GM23338 (cell line): ENCODE data around the gene DAD1. TPM values are rescaled to one million over a fixed set of nuclear protein-coding genes. Genes with fewer than 3 reads are reported as not detected.

Experiments used
- ATAC-seq: fragments of 200-7000 bp; cut with Tn5 transposase; 3 replicates; pipeline ENCODE4 v1.9.1; 2020
- DNase-seq: peaks from one replicate; pipeline ENCODE4 v3.0.0-alpha.2; 2015; ENCODE audit warnings: low spot score
- H2AFZ ChIP-seq: fragments of 200-600 bp; sonication (generic); 2 replicates; pipeline ENCODE4 v1.8.0; 2016; ENCODE audit warnings: antibody characterized with exemption, mild to moderate bottlenecking, moderate library complexity
- H3F3A ChIP-seq: fragments of 200-600 bp; sonication (generic); replicated peaks from 2 replicates; pipeline ENCODE4 v1.8.0; 2017; ENCODE audit warnings: antibody characterized with exemption, mixed run types, low read depth
- H3K27ac ChIP-seq: fragments of 200-600 bp; sonication (generic); 2 replicates; pipeline ENCODE4 v1.6.1; 2016; ENCODE audit warnings: low read depth
- H3K27me3 ChIP-seq: fragments of 200-600 bp; sonication (generic); 2 replicates; pipeline ENCODE4 v1.8.0; 2016; ENCODE audit warnings: mild to moderate bottlenecking, mixed run types, moderate library complexity; ENCODE audit not compliant: insufficient read depth
- H3K36me3 ChIP-seq: fragments of 200-600 bp; sonication (generic); 2 replicates; pipeline ENCODE4 v1.8.0; 2016; ENCODE audit warnings: mild to moderate bottlenecking; ENCODE audit not compliant: insufficient read depth
- H3K4me1 ChIP-seq: fragments of 200-600 bp; sonication (generic); 2 replicates; pipeline ENCODE4 v1.8.0; 2016; ENCODE audit warnings: mild to moderate bottlenecking, moderate library complexity; ENCODE audit not compliant: insufficient read depth
- H3K4me2 ChIP-seq: fragments of 200-600 bp; sonication (generic); 2 replicates; pipeline ENCODE4 v1.7.1; 2017; ENCODE audit warnings: mixed run types
- H3K4me3 ChIP-seq: fragments of 200-600 bp; sonication (generic); 2 replicates; pipeline ENCODE4 v1.6.1; 2016; ENCODE audit warnings: mixed run types
- H3K79me2 ChIP-seq: fragments of 200-600 bp; sonication (generic); replicated peaks from 2 replicates; pipeline ENCODE4 v1.8.0; 2017; ENCODE audit warnings: mild to moderate bottlenecking; ENCODE audit not compliant: insufficient read depth
- H3K9me2 ChIP-seq: fragments of 200-600 bp; sonication (generic); 2 replicates; pipeline ENCODE4 v1.8.0; 2017; ENCODE audit not compliant: insufficient read depth
- H4K20me1 ChIP-seq: fragments of 200-600 bp; sonication (generic); replicated peaks from 2 replicates; pipeline ENCODE4 v1.8.0; 2017; ENCODE audit warnings: mild to moderate bottlenecking; ENCODE audit not compliant: insufficient read depth
- H3K27ac Mint-ChIP-seq: 2 replicates; pipeline ENCODE4 v1.8.0; 2020; ENCODE audit warnings: inconsistent platforms, mild to moderate bottlenecking, moderate library complexity, mixed read lengths
- H3K27me3 Mint-ChIP-seq: 3 replicates; pipeline ENCODE4 v1.8.0; 2022; ENCODE audit warnings: low read depth, mild to moderate bottlenecking, moderate library complexity, mixed read lengths, inconsistent platforms; ENCODE audit not compliant: insufficient read depth, poor library complexity
- H3K36me3 Mint-ChIP-seq: 3 replicates; pipeline ENCODE4 v1.8.0; 2021; ENCODE audit warnings: low read depth, mild to moderate bottlenecking, inconsistent platforms, moderate library complexity, mixed read lengths
- H3K4me1 Mint-ChIP-seq: 3 replicates; pipeline ENCODE4 v1.8.0; 2020; ENCODE audit warnings: mild to moderate bottlenecking, inconsistent platforms, mixed read lengths
- H3K4me3 Mint-ChIP-seq: 3 replicates; pipeline ENCODE4 v1.8.0; 2021; ENCODE audit warnings: moderate library complexity, mild to moderate bottlenecking, inconsistent platforms, mixed read lengths
- H3K9me3 Mint-ChIP-seq: 3 replicates; pipeline ENCODE4 v1.8.0; 2020; ENCODE audit warnings: moderate library complexity, mild to moderate bottlenecking, inconsistent platforms, mixed read lengths
- CREB1 ChIP-seq: fragments of 250-450 bp; sonication (Bioruptor Pico); IDR thresholded peaks from 2 replicates; pipeline ENCODE4 v1.5.0; 2020; ENCODE audit warnings: low read depth, mild to moderate bottlenecking, moderate library complexity
- EZH2 ChIP-seq: fragments of 200-600 bp; sonication (generic); IDR thresholded peaks from one replicate; pipeline ENCODE4 v1.8.0; 2017; ENCODE audit warnings: antibody characterized with exemption, mild to moderate bottlenecking, low read depth; ENCODE audit not compliant: unreplicated experiment
- EZH2phosphoT487 ChIP-seq: fragments of 200-600 bp; sonication (generic); IDR thresholded peaks from one replicate; pipeline ENCODE4 v1.8.1; 2018; ENCODE audit warnings: antibody characterized with exemption; ENCODE audit not compliant: unreplicated experiment
- JUNB ChIP-seq: IDR thresholded peaks from one replicate; pipeline ENCODE4 v1.6.1; 2016; ENCODE audit warnings: antibody characterized with exemption; ENCODE audit not compliant: unreplicated experiment
- NANOG ChIP-seq: IDR thresholded peaks from 2 replicates; pipeline ENCODE4 v1.6.1; 2016; ENCODE audit warnings: antibody characterized with exemption, borderline replicate concordance
- POLR2AphosphoS5 ChIP-seq: IDR thresholded peaks from 2 replicates; pipeline ENCODE4 v1.6.1; 2016; ENCODE audit warnings: antibody characterized with exemption, low read depth
- STAT1 ChIP-seq: IDR thresholded peaks from one replicate; pipeline ENCODE4 v1.6.1; 2016; ENCODE audit warnings: antibody characterized with exemption; ENCODE audit not compliant: unreplicated experiment
- ZNF114 ChIP-seq: fragments of 250-450 bp; sonication (Bioruptor Pico); IDR thresholded peaks from 2 replicates; pipeline ENCODE4 v1.5.0; 2020; ENCODE audit warnings: mild to moderate bottlenecking, moderate library complexity
- ZNF331 ChIP-seq: fragments of 250-450 bp; sonication (Bioruptor Pico); IDR thresholded peaks from 2 replicates; pipeline ENCODE4 v1.5.0; 2020; ENCODE audit warnings: low read depth, mild to moderate bottlenecking, moderate library complexity
- polyA plus RNA-seq: library from polyadenylated mRNA; unstranded; fragments of >200 nt; fragmentation: Nextera tagmentation; extraction: Ambion mirVana; gene quantifications from 2 replicates; pipeline ENCODE4 v1.2.1, GENCODE V29; 2016
- total RNA-seq: library from RNA; depleted of rRNA; stranded (reverse); fragments of >200 nt; shearing (Covaris generic); gene quantifications from 2 replicates; pipeline ENCODE4 v1.2.3, GENCODE V29; 2014
- TF ChIP-seq, protein P1 (sequence below): IDR thresholded peaks from 2 replicates; pipeline ENCODE4 v1.6.1; 2016; ENCODE audit warnings: antibody characterized with exemption
- TF ChIP-seq, protein P2 (sequence below): IDR thresholded peaks from one replicate; pipeline ENCODE4 v1.6.1; 2018; ENCODE audit warnings: antibody characterized with exemption; ENCODE audit not compliant: unreplicated experiment
- TF ChIP-seq, protein P3 (sequence below): fragments of 250-450 bp; sonication (Bioruptor Pico); IDR thresholded peaks from 2 replicates; pipeline ENCODE4 v1.5.0; 2020; ENCODE audit warnings: mild to moderate bottlenecking, moderate library complexity
- TF ChIP-seq, protein P4 (sequence below), 2 experiments: fragments of 200-600 bp in 1 of 2; sonication (generic) in 1 of 2; conservative IDR thresholded peaks; 2 replicates each; pipeline versions ENCODE4 v1.5.1 to v1.6.1; 2016 to 2017; ENCODE audit warnings: antibody characterized with exemption in 2 of 2, low read depth in 2 of 2, mild to moderate bottlenecking in 2 of 2, moderate library complexity in 1 of 2

Gene DAD1
- total and polyA plus RNA-seq, 2 experiments from 2014 or later = 180 to 252 TPM

DNA sequence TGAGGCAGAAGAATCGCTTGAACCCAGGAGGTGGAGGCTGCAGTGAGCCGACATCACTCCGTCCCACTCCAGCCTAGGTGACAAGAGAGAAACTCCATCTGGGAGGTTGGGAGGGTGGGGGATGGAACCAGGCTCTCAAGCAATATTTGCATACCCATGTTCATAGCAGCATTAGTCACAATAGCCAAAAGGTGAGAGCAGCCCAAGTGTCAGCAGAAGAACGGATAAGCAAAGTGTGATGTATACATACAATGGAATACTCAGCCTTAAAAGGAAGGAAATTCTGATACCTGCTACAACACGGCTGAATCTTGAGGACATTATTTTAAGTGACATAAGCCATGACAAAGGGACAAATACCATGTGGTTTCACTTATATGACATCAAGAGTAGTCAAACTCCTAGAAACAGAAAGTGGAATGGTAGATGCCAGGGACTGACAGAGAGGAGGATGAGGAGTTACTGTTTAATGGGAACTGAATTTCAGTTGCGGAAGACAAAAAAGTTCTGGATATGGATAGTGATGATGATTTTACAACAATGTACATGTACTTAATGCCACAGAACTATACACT, 11.6 kb downstream of the DAD1 start:
- peaks cover 59% of the 10 kb centered on the region for H3K79me2 ChIP-seq
- H3K36me3 Mint-ChIP-seq = peaks cover 24% of the 10 kb centered on the region
- no peak for TF ChIP-seq NANOG
- TF ChIP-seq, protein P1, sequence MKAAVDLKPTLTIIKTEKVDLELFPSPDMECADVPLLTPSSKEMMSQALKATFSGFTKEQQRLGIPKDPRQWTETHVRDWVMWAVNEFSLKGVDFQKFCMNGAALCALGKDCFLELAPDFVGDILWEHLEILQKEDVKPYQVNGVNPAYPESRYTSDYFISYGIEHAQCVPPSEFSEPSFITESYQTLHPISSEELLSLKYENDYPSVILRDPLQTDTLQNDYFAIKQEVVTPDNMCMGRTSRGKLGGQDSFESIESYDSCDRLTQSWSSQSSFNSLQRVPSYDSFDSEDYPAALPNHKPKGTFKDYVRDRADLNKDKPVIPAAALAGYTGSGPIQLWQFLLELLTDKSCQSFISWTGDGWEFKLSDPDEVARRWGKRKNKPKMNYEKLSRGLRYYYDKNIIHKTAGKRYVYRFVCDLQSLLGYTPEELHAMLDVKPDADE = no peak
- TF ChIP-seq EZH2phosphoT487 = no peak
- TF ChIP-seq, protein P2, sequence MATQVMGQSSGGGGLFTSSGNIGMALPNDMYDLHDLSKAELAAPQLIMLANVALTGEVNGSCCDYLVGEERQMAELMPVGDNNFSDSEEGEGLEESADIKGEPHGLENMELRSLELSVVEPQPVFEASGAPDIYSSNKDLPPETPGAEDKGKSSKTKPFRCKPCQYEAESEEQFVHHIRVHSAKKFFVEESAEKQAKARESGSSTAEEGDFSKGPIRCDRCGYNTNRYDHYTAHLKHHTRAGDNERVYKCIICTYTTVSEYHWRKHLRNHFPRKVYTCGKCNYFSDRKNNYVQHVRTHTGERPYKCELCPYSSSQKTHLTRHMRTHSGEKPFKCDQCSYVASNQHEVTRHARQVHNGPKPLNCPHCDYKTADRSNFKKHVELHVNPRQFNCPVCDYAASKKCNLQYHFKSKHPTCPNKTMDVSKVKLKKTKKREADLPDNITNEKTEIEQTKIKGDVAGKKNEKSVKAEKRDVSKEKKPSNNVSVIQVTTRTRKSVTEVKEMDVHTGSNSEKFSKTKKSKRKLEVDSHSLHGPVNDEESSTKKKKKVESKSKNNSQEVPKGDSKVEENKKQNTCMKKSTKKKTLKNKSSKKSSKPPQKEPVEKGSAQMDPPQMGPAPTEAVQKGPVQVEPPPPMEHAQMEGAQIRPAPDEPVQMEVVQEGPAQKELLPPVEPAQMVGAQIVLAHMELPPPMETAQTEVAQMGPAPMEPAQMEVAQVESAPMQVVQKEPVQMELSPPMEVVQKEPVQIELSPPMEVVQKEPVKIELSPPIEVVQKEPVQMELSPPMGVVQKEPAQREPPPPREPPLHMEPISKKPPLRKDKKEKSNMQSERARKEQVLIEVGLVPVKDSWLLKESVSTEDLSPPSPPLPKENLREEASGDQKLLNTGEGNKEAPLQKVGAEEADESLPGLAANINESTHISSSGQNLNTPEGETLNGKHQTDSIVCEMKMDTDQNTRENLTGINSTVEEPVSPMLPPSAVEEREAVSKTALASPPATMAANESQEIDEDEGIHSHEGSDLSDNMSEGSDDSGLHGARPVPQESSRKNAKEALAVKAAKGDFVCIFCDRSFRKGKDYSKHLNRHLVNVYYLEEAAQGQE = no peak
- no peak for TF ChIP-seq STAT1
- no peak for TF ChIP-seq ZNF114 (CRISPR knock-in tag)
- TF ChIP-seq JUNB = no peak
- TF ChIP-seq, protein P3, sequence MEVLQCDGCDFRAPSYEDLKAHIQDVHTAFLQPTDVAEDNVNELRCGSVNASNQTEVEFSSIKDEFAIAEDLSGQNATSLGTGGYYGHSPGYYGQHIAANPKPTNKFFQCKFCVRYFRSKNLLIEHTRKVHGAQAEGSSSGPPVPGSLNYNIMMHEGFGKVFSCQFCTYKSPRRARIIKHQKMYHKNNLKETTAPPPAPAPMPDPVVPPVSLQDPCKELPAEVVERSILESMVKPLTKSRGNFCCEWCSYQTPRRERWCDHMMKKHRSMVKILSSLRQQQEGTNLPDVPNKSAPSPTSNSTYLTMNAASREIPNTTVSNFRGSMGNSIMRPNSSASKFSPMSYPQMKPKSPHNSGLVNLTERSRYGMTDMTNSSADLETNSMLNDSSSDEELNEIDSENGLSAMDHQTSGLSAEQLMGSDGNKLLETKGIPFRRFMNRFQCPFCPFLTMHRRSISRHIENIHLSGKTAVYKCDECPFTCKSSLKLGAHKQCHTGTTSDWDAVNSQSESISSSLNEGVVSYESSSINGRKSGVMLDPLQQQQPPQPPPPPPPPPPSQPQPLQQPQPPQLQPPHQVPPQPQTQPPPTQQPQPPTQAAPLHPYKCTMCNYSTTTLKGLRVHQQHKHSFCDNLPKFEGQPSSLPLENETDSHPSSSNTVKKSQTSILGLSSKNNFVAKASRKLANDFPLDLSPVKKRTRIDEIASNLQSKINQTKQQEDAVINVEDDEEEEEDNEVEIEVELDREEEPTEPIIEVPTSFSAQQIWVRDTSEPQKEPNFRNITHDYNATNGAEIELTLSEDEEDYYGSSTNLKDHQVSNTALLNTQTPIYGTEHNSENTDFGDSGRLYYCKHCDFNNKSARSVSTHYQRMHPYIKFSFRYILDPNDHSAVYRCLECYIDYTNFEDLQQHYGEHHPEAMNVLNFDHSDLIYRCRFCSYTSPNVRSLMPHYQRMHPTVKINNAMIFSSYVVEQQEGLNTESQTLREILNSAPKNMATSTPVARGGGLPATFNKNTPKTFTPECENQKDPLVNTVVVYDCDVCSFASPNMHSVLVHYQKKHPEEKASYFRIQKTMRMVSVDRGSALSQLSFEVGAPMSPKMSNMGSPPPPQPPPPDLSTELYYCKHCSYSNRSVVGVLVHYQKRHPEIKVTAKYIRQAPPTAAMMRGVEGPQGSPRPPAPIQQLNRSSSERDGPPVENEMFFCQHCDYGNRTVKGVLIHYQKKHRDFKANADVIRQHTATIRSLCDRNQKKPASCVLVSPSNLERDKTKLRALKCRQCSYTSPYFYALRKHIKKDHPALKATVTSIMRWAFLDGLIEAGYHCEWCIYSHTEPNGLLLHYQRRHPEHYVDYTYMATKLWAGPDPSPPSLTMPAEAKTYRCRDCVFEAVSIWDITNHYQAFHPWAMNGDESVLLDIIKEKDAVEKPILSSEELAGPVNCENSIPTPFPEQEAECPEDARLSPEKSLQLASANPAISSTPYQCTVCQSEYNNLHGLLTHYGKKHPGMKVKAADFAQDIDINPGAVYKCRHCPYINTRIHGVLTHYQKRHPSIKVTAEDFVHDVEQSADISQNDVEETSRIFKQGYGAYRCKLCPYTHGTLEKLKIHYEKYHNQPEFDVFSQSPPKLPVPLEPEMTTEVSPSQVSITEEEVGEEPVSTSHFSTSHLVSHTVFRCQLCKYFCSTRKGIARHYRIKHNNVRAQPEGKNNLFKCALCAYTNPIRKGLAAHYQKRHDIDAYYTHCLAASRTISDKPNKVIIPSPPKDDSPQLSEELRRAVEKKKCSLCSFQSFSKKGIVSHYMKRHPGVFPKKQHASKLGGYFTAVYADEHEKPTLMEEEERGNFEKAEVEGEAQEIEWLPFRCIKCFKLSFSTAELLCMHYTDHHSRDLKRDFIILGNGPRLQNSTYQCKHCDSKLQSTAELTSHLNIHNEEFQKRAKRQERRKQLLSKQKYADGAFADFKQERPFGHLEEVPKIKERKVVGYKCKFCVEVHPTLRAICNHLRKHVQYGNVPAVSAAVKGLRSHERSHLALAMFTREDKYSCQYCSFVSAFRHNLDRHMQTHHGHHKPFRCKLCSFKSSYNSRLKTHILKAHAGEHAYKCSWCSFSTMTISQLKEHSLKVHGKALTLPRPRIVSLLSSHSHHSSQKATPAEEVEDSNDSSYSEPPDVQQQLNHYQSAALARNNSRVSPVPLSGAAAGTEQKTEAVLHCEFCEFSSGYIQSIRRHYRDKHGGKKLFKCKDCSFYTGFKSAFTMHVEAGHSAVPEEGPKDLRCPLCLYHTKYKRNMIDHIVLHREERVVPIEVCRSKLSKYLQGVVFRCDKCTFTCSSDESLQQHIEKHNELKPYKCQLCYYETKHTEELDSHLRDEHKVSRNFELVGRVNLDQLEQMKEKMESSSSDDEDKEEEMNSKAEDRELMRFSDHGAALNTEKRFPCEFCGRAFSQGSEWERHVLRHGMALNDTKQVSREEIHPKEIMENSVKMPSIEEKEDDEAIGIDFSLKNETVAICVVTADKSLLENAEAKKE (CRISPR knock-in tag) = no peak
- no peak for TF ChIP-seq CREB1 (CRISPR knock-in tag)
- no peak for TF ChIP-seq EZH2
- TF ChIP-seq POLR2AphosphoS5 = no peak
- no peak for TF ChIP-seq ZNF331 (CRISPR knock-in tag)
- TF ChIP-seq, protein P4, sequence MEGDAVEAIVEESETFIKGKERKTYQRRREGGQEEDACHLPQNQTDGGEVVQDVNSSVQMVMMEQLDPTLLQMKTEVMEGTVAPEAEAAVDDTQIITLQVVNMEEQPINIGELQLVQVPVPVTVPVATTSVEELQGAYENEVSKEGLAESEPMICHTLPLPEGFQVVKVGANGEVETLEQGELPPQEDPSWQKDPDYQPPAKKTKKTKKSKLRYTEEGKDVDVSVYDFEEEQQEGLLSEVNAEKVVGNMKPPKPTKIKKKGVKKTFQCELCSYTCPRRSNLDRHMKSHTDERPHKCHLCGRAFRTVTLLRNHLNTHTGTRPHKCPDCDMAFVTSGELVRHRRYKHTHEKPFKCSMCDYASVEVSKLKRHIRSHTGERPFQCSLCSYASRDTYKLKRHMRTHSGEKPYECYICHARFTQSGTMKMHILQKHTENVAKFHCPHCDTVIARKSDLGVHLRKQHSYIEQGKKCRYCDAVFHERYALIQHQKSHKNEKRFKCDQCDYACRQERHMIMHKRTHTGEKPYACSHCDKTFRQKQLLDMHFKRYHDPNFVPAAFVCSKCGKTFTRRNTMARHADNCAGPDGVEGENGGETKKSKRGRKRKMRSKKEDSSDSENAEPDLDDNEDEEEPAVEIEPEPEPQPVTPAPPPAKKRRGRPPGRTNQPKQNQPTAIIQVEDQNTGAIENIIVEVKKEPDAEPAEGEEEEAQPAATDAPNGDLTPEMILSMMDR (conservative IDR thresholded peaks at IDR 0.05; ENCODE audit: low read depth in 2 of 2) = no peak

More for the DNA sequence above, 11.6 kb downstream of the DAD1 start:
- no peaks in the 10 kb centered on the region for H3K9me2 ChIP-seq
- no peaks in the 10 kb centered on the region for H3K27me3 ChIP-seq
- DNase-seq (no peak), ATAC-seq (no peak)
- H3F3A ChIP-seq = no peaks in the 10 kb centered on the region
- no peak overlapping the region for H3K4me3 ChIP-seq
- H3K36me3 ChIP-seq = peaks cover 17% of the 10 kb centered on the region
- no peak overlapping the region for H3K27ac Mint-ChIP-seq
- H3K4me2 ChIP-seq = no peak overlapping the region
- no peaks in the 10 kb centered on the region; the same call in none of the 2 replicates for H4K20me1 ChIP-seq
- H3K27ac ChIP-seq = no peak overlapping the region
- no peaks in the 10 kb centered on the region; the same call in 2 of the 3 replicates for H3K9me3 Mint-ChIP-seq
- no peaks in the 10 kb centered on the region for H3K4me1 ChIP-seq
- no peaks in the 10 kb centered on the region; the same call in 2 of the 3 replicates for H3K4me1 Mint-ChIP-seq
- peaks cover 3% of the 10 kb centered on the region for H3K27me3 Mint-ChIP-seq
- H3K4me3 Mint-ChIP-seq = no peak overlapping the region
- H2AFZ ChIP-seq = no peak overlapping the region
